ENCODE data around the gene UBE2I.

The UBE2I gene

DNA sequence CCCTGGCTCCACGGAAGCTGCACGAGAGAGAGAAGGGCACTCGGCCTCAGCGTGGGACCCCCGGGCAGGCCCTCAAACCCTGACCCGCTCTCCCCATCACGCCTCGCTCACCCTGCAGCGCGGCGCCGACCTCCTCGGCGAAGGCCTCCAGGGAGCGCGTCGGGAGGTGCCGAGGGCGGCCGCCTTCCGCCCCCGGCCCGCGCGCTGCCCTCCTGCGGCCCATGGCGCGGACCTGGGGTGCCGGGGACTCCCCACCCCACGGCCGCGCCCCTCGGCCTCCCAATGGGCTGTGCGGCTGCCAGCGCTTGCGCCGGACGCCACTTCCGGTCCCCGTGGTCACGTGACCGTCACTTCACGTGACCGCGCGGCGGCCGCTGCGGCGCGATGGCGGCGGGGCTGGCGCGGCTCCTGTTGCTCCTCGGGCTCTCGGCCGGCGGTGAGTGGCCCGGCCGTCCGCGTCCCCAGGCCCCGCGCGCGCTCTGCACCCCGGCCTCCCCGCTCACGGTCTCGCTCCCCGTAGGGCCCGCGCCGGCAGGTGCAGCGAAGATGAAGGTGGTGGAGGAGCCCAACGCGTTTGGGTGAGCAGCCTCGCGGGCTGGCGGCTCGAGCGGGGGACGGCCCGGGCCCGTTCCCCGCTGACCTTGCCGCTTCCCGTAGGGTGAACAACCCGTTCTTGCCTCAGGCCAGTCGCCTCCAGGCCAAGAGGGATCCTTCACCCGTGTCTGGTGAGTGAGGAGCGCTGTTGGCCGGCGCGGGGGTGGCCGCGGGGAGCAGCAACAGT lies 42.3 kb downstream of the UBE2I start, which contains the start of the genes GNPTG and TSR3:
Gene GNPTG, plus strand, starts transcription at position 350 of the 781 bp plus-strand sequence. Its CDS starts 35 bp downstream, at position 385.
Gene TSR3, minus strand, starts transcription at position 297 of the 781 bp plus-strand sequence. Its CDS starts 74 bp downstream, at position 223.
- in situ Hi-C loops (cut with HindIII; ENCODE audit: low sequenced_read_pairs) = no loop called here

DNA sequence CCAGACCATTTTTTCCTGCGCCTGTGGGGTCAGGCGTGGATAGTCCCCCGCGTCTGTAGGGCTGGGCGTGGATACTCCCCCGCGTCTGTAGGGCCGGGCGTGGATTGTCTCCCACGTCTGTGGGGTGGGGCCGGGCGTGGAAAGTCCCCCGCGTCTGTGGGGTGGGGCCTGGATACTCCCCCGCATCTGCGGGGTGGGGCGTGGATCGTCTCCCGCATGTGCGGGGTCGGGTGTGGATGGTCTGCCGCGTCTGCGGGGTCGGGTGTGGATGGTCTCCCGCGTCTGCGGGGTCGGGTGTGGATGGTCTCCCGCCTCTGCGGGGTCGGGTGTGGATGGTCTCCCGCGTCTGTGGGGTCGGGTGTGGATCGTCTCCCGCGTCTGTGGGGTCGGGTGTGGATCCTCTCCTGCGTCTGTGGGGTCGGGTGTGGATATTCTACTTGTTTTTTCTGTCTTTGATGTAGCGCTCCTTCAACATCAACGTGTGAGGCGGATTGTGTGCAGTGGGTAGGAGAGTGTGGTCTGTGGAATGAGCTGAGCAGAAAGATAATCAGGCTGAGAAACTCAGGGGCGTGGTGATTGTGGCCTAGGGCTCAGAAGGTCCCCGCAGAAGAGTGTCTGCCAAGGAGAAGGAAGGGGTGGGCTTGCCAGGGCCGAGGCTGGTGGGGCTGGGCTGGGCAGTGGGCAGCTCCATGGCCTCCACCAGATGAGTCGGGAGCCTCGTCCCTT lies 45.5 kb downstream of the UBE2I start:
- in situ Hi-C loops (cut with HindIII; ENCODE audit: low sequenced_read_pairs) = no loop called here

DNA sequence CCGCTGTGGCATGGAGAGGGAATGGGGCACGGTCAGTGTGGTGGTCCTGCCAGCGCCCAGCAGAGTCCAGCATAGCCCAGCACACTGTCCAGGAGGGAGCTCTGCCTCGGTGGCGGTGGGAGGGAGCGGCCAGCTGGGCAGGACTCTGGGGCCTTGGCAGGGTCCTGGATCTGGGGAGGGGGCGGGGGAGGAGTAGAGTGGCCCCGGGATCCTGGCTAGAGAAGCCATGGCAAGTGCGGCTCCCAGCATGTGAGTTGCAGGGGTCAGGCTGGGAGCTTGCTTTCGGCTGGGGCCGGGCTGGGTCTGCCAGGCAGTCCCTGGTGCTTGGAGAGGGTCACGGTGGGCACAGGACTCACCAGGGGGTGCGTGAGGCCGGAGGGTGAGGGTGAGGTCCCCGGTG lies 46.2 kb downstream of the UBE2I start:
- in situ Hi-C loops (cut with HindIII; ENCODE audit: low sequenced_read_pairs) = no loop called here

DNA sequence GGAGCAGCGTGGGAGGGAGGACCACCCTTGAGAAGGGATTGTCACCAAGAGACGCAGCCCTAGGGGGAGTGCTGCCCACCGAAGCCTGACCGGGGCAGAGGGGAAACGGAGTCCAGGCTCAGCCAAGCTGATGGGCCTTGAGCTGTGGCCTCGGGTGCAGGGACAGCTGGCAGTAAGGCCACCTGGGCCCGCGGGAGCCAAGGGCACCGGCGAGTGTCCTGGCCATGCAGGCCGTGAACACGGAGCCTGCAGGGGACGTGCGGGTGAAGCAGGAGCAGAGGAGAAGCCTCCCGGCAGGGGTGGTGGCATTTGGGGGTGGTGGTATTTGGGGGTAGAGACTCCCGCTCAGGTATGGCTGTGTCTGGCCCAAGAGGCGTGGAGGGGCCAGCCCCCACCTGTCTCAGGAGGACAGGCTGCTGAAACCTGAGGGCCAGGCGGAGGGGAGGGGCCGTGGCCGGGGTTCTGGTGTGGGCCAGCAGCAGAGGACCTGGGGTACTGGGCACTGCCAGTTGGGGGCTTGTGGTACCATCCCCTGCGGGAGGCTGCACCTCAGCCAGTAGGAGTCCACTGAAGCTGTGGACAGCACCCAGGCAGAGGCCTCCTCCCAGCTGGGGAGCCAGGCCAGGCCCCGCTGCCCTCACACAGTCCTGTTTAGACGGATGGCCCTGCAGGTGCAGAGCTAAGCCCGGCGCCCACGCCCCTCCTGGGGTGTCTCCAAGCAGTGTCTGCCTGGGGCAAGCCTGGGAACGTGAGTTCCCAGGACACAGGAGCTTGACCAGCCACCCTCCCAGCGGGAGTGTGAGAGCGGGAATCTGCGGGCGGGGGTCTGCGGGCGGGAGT lies 46.8 kb downstream of the UBE2I start:
- in situ Hi-C loops (cut with HindIII; ENCODE audit: low sequenced_read_pairs) = no loop called here

DNA sequence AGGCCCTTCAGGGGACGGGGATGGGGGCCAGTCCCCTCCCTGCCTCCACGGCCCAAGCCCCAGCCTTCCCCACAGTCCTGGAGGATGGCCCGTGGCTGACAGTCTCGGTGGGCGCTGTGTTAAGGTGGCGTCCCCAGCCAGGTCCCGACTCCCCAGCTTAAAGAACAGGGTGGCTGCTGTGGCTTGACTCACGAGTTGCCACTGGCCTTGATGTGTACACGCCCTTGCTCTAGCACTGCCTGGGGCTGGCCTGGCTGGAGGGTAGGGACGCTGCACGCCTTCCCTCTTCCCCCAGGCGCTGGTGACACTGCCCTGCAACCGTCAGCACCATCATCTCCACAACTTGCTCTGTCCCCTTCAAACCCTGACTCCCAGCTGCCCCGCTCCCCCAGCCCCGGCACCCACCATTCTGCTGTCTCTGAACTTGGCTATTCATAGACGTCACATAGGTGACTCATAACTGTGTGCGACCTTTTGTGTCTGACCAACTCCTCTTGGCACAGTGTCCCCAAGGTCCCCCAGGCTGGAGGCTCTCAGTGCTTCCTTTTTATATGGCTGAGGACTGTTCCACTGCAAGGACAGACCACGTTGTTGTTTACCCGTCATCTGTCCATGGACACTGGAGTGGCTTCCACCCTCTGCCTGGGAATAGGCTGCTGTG lies 48.6 kb downstream of the UBE2I start:
- in situ Hi-C loops (cut with HindIII; ENCODE audit: low sequenced_read_pairs) = no loop called here

DNA sequence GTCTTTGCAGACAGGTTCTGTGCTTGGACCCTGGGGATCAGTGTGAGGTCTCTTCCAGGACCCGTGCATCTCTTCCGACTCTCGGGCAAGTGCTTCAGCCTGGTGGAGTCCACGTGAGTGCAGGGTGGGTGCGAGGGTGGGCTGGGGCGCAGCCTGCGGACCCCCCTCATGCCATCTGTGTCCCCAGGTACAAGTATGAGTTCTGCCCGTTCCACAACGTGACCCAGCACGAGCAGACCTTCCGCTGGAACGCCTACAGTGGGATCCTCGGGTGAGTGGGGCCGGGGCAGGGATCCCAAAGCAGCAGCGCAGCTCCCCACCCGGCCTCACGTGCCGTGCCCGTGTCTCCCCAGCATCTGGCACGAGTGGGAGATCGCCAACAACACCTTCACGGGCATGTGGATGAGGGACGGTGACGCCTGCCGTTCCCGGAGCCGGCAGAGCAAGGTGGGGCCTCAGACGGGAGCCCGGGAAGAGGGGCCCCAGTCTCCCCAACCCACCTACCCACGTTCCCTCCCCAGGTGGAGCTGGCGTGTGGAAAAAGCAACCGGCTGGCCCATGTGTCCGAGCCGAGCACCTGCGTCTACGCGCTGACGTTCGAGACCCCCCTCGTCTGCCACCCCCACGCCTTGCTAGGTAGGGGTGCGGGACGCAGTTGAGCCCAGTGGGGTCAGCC lies 52.4 kb downstream of the UBE2I start:
- in situ Hi-C loops (cut with HindIII; ENCODE audit: low sequenced_read_pairs) = no loop called here

DNA sequence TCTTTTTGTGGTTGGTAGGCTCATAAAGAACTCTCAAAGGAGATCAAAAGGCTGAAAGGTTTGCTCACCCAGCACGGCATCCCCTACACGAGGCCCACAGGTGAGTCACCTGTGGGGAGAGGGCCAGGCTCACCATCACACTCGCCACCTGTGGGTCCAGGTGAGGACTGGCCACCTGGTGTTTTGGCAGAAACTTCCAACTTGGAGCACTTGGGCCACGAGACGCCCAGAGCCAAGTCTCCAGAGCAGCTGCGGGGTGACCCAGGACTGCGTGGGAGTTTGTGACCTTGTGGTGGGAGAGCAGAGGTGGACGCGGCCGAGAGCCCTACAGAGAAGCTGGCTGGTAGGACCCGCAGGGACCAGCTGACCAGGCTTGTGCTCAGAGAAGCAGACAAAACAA lies 53.4 kb downstream of the UBE2I start:
- in situ Hi-C loops (cut with HindIII; ENCODE audit: low sequenced_read_pairs) = no loop called here

DNA sequence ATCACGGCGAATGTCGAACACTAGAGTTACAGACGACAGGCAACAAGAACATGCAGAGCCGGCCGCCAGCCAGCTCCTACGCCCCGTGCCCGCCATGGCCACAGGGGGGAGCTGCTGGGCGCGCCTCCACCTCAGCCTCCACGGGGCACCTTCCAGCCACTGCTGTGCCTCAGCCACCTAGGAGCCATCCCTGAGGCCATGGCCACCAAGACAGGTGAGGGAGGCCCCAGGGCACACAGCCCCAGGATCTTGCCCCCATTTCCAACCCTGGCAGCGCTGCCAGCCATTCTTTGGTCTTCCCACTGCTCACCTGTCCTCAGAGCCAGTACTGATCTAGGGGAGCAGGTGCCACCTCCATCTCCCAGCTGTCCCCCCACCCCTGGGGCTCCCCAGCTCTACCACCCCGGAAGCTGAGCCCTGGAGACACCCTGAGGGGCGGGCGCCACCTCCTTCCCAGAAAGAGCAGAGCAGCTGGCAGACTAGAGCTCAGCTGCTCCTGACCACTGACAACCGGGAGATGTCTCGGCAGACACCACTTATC lies 54.1 kb downstream of the UBE2I start:
- in situ Hi-C loops (cut with HindIII; ENCODE audit: low sequenced_read_pairs) = no loop called here

DNA sequence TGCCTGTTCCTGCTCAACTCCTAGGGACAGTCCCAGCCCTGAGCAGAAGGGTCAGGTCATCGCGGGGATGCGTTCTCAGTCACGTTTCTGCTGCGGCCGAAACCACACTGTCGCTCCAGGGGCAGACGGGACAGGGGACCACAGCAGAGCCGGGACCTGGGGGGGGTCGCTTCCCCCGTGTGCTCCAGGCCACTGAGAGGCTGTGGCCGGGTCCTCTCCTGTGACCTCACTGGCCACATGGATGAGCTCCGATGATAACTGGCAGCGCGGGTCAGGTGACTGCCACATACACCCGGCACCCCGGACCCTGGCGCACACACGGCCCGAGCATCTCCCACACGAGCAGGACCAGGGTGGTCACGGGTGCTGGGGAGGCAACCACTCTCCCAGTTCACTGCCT lies 55.1 kb downstream of the UBE2I start:
- in situ Hi-C loops (cut with HindIII; ENCODE audit: low sequenced_read_pairs) = no loop called here

DNA sequence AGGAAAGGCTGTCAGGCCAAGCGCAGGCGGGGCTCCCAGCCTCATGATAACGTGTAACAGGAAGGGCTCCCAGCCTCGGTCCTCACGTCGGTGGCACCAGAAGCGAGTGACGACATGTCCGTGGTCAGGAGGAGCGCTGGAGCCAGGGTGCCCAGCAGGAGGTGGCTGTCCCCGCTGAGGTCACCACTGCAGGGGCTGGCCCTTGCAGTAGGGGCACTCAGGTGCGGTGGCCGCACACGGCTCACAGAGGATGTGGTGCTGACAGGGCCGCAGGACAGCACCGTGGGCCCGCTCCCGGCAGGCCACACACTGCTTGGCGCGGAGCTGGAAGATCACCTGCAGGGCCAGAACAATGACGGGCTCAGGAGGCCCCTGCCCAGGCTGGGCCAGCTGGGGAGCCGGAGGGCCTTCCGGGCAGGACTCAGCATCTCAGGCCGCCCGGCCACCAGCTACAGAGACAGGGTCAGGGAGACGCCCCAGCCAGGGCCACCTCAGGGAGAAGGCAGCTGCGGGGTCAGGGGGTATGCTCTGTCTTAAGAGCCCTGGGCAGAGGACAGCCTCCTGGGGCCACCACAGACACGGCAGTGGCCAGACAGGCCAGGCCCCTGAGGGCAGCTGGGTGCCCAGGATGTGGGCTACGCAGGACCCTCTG lies 56.8 kb downstream of the UBE2I start:
- in situ Hi-C loops (cut with HindIII; ENCODE audit: low sequenced_read_pairs) = no loop called here

DNA sequence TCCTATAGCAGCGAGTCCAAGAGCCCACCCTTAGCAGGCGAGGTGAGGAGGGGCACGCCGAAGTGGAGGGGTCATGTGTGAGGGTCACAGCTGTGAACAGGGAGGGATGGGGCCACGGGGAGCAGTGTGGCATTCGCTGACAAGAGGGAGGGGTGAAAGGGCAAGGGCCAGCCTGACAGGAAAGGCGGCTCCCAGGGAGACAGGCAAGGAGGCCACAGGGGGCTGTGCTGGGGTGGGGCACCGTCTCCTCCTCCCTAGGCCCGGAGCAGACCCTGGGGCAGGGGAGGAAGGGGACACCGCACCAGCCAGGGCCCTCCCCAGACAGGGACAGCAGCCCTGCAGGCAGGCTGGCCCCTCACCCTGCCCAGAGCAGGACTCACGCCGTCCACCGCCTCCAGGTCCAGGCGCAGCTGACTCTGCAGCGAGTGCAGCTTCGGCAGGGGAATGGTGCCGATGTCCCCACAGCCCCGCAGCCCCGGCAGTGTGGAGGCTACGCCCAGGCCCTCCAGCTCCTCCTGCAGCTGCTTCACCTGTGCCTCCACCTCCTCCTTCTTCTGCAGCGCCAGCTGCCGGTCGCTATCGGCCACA lies 57.4 kb downstream of the UBE2I start:
- in situ Hi-C loops (cut with HindIII; ENCODE audit: low sequenced_read_pairs) = no loop called here

DNA sequence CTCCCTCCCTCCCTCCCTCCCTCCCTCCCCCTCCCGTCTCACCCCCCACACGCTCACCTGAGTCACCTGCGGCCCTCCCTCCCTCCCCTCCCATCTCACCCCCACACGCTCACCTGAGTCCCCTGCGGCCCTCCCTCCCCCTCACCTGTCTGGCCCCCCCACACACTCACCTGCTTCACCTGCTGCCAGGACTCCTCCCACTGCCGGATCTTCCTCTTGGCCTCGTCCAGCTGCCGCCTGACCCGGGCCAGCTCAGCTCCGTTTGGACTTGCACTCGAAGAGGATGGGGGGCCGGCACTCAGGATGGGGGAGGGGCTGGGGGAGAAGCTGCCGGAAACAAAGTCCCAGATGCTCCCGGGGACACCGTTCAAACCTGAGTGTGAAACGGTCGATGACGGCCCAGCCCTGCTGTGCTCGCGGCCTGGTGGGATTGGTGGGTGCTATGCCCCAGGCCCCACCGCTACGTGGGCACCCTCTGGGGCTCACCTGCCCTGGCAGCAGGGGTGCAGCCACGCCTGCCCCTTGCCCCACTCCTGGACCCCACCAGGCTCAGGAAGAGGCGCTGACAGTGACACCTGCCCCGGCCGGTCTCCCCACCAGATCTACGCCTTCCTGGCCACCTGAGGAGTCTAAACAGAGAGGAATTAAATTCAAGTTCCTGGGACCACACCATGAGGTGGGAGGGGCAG lies 58.2 kb downstream of the UBE2I start:
- in situ Hi-C loops (cut with HindIII; ENCODE audit: low sequenced_read_pairs) = no loop called here

DNA sequence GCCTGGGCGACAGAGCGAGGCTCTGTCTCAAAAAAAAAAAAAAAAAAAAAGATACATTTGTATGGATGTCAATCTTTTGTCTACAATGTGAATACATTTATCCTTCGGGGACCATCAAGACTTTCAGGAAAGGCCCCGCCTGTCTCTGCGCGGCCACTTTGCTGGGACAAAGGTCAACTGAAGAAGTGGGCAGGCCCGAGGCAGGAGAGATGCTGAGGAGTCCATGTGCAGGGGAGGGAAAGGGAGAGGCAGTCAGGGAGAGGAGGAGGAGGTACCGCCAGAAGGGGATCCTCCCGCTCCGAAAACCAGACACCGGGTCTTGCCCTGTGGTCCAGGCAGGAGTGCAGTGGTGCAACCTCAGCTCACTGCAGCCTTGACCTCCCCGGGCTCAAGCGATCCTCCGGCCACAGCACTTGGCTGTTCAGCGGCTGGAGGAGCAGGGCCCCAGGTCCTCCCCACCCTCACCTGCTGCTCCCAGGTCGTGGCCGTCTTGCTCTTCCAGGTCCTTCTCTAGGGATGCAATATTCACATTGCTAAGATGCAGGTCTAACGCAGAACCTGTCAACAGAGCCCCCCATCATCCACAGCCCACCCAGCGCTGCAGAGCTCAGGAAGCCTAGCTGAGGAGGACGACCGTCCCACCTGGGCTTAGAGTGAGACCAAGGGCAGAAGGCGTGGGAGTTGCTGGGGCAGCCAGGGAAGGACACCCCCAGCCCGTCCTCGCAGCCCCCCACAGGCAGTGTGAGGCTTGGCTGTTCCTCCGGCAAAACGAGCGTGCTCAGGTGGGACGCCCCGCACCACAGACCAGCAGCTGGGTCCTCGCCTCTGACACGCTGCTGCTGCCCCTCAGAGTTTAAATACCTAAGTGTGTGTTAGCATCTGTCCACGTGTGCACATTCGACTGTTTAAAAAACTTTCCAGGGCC lies 61.9 kb downstream of the UBE2I start:
- in situ Hi-C loops (cut with HindIII; ENCODE audit: low sequenced_read_pairs) = no loop called here

DNA sequence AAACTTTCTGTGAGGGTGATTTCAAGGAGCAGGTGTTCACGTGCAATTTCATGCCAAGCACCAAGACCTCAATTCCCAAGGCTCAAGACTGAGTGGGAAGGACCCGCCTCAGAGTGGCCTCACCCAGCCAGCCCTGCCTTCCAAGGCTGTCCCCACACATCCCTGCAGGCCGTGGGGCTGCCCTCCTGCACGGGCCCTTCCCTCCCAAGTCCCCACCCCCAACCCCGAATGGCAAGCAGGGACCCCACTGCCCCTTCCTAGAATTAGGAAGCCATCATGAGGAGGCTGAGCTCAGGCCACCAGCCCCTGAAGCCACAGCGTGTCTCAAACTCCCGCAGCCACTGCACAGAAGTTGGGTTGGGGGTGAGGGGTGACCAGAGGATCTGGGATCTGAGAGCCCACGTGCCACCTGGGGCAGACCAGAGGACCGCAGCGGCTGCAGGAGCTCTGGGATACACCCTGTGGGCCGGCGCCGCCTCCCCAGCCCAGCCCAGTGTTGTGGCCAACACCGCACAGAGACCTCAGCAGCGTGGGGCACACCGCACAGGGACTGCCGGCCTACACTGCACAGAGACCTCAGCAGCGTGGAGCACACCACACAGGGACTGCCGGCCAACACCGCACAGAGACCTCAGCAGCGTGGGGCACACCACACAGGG lies 63.0 kb downstream of the UBE2I start:
- in situ Hi-C loops (cut with HindIII; ENCODE audit: low sequenced_read_pairs) = no loop called here

DNA sequence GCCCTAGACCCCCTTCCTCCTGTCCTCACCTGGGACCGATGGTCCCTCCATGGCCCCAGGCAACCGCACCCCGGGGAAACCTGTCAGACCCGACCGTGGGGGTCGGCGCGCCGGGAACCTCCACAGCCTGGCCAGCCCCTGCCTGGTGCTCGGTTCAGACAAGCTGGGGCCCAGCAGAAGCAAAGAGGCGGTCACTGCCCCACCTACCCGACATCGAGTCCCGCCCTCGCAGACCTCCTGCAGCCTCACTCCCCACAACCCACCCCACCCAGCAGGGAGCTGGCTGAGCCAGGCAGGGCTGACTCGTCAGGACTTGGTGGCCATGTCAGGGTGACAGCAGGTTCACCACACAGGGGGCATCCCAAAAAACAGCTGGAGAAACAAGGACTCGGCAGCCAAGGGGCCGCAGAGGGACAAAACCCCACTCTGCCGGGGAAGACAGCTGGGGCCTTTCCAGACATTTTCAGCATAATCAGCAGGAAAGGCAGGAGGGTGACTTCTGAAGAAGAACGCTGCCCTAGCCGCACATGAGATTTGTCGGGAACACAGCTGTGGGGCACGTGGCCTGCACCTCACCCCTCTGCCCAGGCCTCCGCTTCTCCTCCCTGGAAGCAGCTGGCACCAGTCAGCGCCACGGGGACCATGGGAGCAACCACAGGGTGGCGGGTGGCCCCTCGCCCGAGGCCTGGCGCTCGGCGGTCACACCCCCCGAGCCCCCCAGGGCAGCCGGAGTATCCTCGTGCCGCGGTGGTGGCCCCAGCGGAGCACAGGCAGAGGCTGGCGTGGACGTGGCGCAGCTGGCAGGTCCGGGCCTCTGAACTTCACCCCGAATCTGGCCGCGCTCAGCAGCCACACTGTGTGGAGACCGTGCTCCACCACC lies 65.2 kb downstream of the UBE2I start:
- in situ Hi-C loops (cut with HindIII; ENCODE audit: low sequenced_read_pairs) = loop anchor here (5.0 to 25.0 kb wide), 4 partner anchors 63 to 237 kb away; no protein-coding TSS in a partner anchor

DNA sequence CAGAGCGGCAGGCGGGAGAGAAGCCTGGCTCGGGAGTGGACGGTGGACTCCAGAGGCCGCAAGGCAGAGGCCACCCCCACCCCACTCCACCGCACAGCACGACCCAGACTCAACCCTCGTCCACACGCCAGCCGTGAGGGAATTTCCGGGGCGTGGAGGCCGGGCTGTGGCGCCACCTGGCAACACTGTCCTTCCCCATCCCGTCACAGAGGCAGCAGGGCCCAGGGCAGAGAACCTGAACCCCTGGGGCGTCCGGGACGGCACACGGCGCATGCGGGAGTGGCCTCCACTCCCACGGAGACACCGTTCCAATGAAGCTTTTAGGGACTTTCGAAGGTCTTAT lies 65.8 kb downstream of the UBE2I start:
- in situ Hi-C loops (cut with HindIII; ENCODE audit: low sequenced_read_pairs) = loop anchor here (5.0 to 25.0 kb wide), 4 partner anchors 62 to 238 kb away; no protein-coding TSS in a partner anchor
